Keratinocyte (primary cell): ENCODE data around the gene KRT31. TPM values are rescaled to one million over a fixed set of nuclear protein-coding genes. Genes with fewer than 3 reads are reported as not detected.

Source experiments
- DNase-seq: peaks from one replicate; pipeline ENCODE4 v3.0.0-alpha.2; 2011; ENCODE audit warnings: low read depth, missing footprints, low spot score
- FAIRE-seq: peaks from 2 replicates; lab custom pipeline; 2011; peaks lifted over from hg19 to GRCh38; lab: Jason Lieb, UNC
- H2AFZ ChIP-seq: 2 replicates; pipeline ENCODE4 v1.6.0; 2012; ENCODE audit warnings: low read length, control low read depth, inconsistent platforms; ENCODE audit not compliant: control insufficient read depth
- H3K27ac ChIP-seq: 2 replicates; pipeline ENCODE4 v1.5.1; 2011; ENCODE audit warnings: low read length; ENCODE audit not compliant: control insufficient read depth, insufficient read depth
- H3K27me3 ChIP-seq: 3 replicates; pipeline ENCODE4 v1.6.0; 2011; ENCODE audit warnings: low read length; ENCODE audit not compliant: control insufficient read depth, insufficient read depth; ENCODE audit errors: extremely low read depth
- H3K36me3 ChIP-seq, 2 experiments: 2 replicates in 1 of 2; 3 replicates in 1 of 2; pipeline ENCODE4 v1.5.1; 2011; ENCODE audit warnings: low read length in 2 of 2, mild to moderate bottlenecking in 1 of 2; ENCODE audit not compliant: control insufficient read depth in 2 of 2, insufficient read depth in 2 of 2; ENCODE audit errors: extremely low read depth in 1 of 2
- H3K4me1 ChIP-seq: 3 replicates; pipeline ENCODE4 v1.5.1; 2011; ENCODE audit warnings: low read length; ENCODE audit not compliant: control insufficient read depth, insufficient read depth; ENCODE audit errors: extremely low read depth
- H3K4me2 ChIP-seq: 3 replicates; pipeline ENCODE4 v1.6.0; 2011; ENCODE audit warnings: low read depth, low read length; ENCODE audit not compliant: control insufficient read depth, insufficient read depth; ENCODE audit errors: extremely low read depth
- H3K4me3 ChIP-seq, 3 experiments: fragments of 200-600 bp in 1 of 3; sonication (generic) in 1 of 3; 2 replicates in 2 of 3; 3 replicates in 1 of 3; pipeline ENCODE4 v1.5.1; 2011 to 2016; ENCODE audit warnings: low read length in 3 of 3, mild to moderate bottlenecking in 3 of 3, control low read depth in 2 of 3, inconsistent platforms in 1 of 3, low read depth in 1 of 3, mixed read lengths in 1 of 3, mixed run types in 1 of 3, moderate library complexity in 1 of 3; ENCODE audit not compliant: control insufficient read depth in 2 of 3, insufficient read depth in 2 of 3; ENCODE audit errors: extremely low read depth in 1 of 3
- H3K79me2 ChIP-seq: 2 replicates; pipeline ENCODE4 v1.6.0; 2012; ENCODE audit warnings: low read length; ENCODE audit not compliant: control insufficient read depth, insufficient read depth
- H3K9ac ChIP-seq: 3 replicates; pipeline ENCODE4 v1.6.0; 2011; ENCODE audit warnings: low read length; ENCODE audit not compliant: control insufficient read depth, insufficient read depth; ENCODE audit errors: extremely low read depth
- H3K9me1 ChIP-seq: 3 replicates; pipeline ENCODE4 v1.6.0; 2011; ENCODE audit warnings: low read length; ENCODE audit not compliant: control insufficient read depth, insufficient read depth; ENCODE audit errors: extremely low read depth
- H3K9me3 ChIP-seq: 2 replicates; pipeline ENCODE4 v1.5.1; 2012; ENCODE audit warnings: low read depth, low read length; ENCODE audit not compliant: control insufficient read depth
- H4K20me1 ChIP-seq: 3 replicates; pipeline ENCODE4 v1.6.0; 2011; ENCODE audit warnings: low read length; ENCODE audit not compliant: control insufficient read depth, insufficient read depth; ENCODE audit errors: extremely low read depth
- EZH2 ChIP-seq: IDR thresholded peaks from one replicate; pipeline ENCODE4 v1.6.1; 2012; ENCODE audit warnings: inconsistent platforms, mild to moderate bottlenecking, low read length, moderate library complexity
- dilution Hi-C: fragments of 300-500 bp; cut with MboI; formaldehyde crosslinking; loops from one replicate; pipeline ENCODE4 v1.7.0; 2020; ENCODE audit warnings: low sequenced_read_pairs; ENCODE audit not compliant: extremely low pct_ligation_motif_present
- polyA plus RNA-seq, 5 experiments: library from polyadenylated mRNA; depleted of rRNA in 3 of 5; stranded (reverse) in 3 of 5; stranded (forward) in 1 of 5; unstranded in 1 of 5; fragments of >200 nt; gene quantifications; 1 replicate in 1 of 5; 2 replicates in 3 of 5; 3 replicates in 1 of 5; pipeline versions ENCODE4 v1.2.1 to v1.2.3, GENCODE V29; 2011 to 2012; ENCODE audit warnings: missing spikeins in 2 of 5, low read depth in 1 of 5, low replicate concordance in 1 of 5
- TF ChIP-seq, protein P1 (sequence below), 3 experiments: IDR thresholded peaks in 1 of 3; conservative IDR thresholded peaks in 1 of 3; optimal IDR thresholded peaks in 1 of 3; 2 replicates in 2 of 3; 3 replicates in 1 of 3; pipeline versions ENCODE3 to v1.5.1; 2011; ENCODE audit warnings: low read length in 3 of 3, mild to moderate bottlenecking in 3 of 3, moderate library complexity in 2 of 3, control low read depth in 1 of 3, inconsistent platforms in 1 of 3; ENCODE audit not compliant: insufficient read depth in 2 of 3; ENCODE audit errors: extremely low read depth in 1 of 3

KRT31 gene
- polyA plus RNA-seq, 1 donor (not counting 4 experiments of a cell fraction or from before 2014, with no cell fraction given) = 24.9 TPM

DNA sequence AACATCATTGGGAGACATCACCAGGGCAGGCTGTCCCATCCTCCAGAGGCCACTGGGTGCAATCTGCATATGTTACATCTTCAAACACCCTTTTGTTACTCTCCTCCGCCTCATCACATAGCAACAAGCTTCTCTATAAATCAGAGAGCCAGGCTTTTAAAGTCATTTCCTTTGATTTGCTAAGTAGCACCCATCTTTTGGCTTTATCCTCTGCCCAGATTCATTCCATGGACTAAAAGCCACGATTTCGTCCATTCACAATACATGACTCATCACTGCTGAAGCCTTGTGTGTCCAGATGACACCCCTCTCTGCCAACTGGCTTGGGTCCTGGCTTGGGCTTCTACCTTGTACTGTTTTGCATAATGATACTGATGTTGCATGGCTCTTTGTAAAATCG is 45.3 kb upstream of the KRT31 start:
- Histone ChIP-seq H3K9ac (no peak overlapping the region), H3K9me3 (no peaks in the 10 kb centered on the region), H4K20me1 (no peaks in the 10 kb centered on the region), H3K9me1 (no peaks in the 10 kb centered on the region), H3K4me1 (peaks cover 11% of the 10 kb centered on the region), H3K27me3 (peaks cover 4% of the 10 kb centered on the region), H3K79me2 (no peaks in the 10 kb centered on the region), H3K4me2 (no peak overlapping the region), H3K36me3 (no peaks in the 10 kb centered on the region), H3K27ac (no peak overlapping the region), H3K4me3 (no peak overlapping the region), H2AFZ (no peak overlapping the region)
- TF ChIP-seq, protein P1, sequence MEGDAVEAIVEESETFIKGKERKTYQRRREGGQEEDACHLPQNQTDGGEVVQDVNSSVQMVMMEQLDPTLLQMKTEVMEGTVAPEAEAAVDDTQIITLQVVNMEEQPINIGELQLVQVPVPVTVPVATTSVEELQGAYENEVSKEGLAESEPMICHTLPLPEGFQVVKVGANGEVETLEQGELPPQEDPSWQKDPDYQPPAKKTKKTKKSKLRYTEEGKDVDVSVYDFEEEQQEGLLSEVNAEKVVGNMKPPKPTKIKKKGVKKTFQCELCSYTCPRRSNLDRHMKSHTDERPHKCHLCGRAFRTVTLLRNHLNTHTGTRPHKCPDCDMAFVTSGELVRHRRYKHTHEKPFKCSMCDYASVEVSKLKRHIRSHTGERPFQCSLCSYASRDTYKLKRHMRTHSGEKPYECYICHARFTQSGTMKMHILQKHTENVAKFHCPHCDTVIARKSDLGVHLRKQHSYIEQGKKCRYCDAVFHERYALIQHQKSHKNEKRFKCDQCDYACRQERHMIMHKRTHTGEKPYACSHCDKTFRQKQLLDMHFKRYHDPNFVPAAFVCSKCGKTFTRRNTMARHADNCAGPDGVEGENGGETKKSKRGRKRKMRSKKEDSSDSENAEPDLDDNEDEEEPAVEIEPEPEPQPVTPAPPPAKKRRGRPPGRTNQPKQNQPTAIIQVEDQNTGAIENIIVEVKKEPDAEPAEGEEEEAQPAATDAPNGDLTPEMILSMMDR (optimal IDR thresholded peaks at IDR 0.05 in 1 of 3, IDR thresholded peaks at IDR 0.05 in 1 of 3, conservative IDR thresholded peaks at IDR 0.05 in 1 of 3; ENCODE audit: extremely low read depth in 1 of 3, insufficient read depth in 2 of 3, low read length in 3 of 3) = no peak
- no peak for TF ChIP-seq EZH2
- dilution Hi-C loops = no loop called here
- DNase-seq (no peak), FAIRE-seq (no peak)

GRCh38 chr17:41440531-41441033 is 43.2 kb upstream of the KRT31 start, which contains the start of gene KRT38:
KRT38 (minus strand) TSS chr17:41440983; CDS start chr17:41440921, 62 bp downstream.
- Histone ChIP-seq H3K9me1 (no peaks in the 10 kb centered on the region), H3K4me2 (no peak within 1 kb of the TSS), H3K9me3 (no peaks in the 10 kb centered on the region), H3K27ac (no peak within 1 kb of the TSS), H3K27me3 (peaks cover 4% of the 10 kb centered on the region), H4K20me1 (no peaks in the 10 kb centered on the region), H3K4me1 (no peaks in the 10 kb centered on the region), H3K4me3 (no peak within 1 kb of the TSS), H3K36me3 (no peaks in the 10 kb centered on the region), H3K79me2 (no peaks in the 10 kb centered on the region), H3K9ac (no peak within 1 kb of the TSS), H2AFZ (no peak within 1 kb of the TSS)
- FAIRE-seq (no peak), DNase-seq (no peak)
- dilution Hi-C loops = no loop called here
- TF ChIP-seq, protein P1 (optimal IDR thresholded peaks at IDR 0.05 in 1 of 3, IDR thresholded peaks at IDR 0.05 in 1 of 3, conservative IDR thresholded peaks at IDR 0.05 in 1 of 3; ENCODE audit: extremely low read depth in 1 of 3, insufficient read depth in 2 of 3, low read length in 3 of 3) = no peak
- no peak for TF ChIP-seq EZH2
